PC-9 (cell line): ENCODE results near the gene RGS6. TPM values are rescaled to one million over a fixed set of nuclear protein-coding genes. Genes with fewer than 3 reads are reported as not detected.
"Not testable (repeated sequence)": the region's sequence is repeated elsewhere in the genome, so short reads cannot be mapped to it uniquely, and the experiment has no call there.

Experiments used
- BruUV-seq: library from RNA; stranded (reverse); fragments of 400-500 nt; replicated peaks from 2 replicates; lab custom pipeline; 2021; lab: Mats Ljungman, UMichigan
- CTCF ChIA-PET: fragments of 300-600 bp; sonication (Branson Sonifier 250); formaldehyde crosslinking; loops from one replicate; lab custom pipeline; 2022; ENCODE audit warnings: antibody characterized with exemption; lab: Charles Lee
- POLR2A ChIA-PET: fragments of 300-600 bp; sonication (Branson Sonifier 250); formaldehyde crosslinking; loops from one replicate; lab custom pipeline; 2022; ENCODE audit warnings: antibody characterized with exemption; ENCODE audit not compliant: unreplicated experiment; lab: Charles Lee
- DNase-seq, 2 experiments: peaks; one replicate each; pipeline versions ENCODE4 v3.0.0 to v3.0.0-alpha.2; 2015 to 2022; ENCODE audit warnings: mixed read lengths in 1 of 2
- H2AFZ ChIP-seq: fragments of 200-600 bp; sonication (generic); 2 replicates; pipeline ENCODE4 v1.8.1; 2017; ENCODE audit warnings: antibody characterized with exemption
- H3F3A ChIP-seq: fragments of 200-600 bp; sonication (generic); 2 replicates; pipeline ENCODE4 v1.8.1; 2017; ENCODE audit warnings: antibody characterized with exemption, mild to moderate bottlenecking, low read depth; ENCODE audit not compliant: insufficient read depth
- H3K27ac ChIP-seq: fragments of 200-600 bp; sonication (generic); 2 replicates; pipeline ENCODE4 v1.6.1; 2016; ENCODE audit warnings: mixed run types
- H3K27me3 ChIP-seq: fragments of 200-600 bp; sonication (generic); 2 replicates; pipeline ENCODE4 v1.6.1; 2016; ENCODE audit warnings: low read depth, mixed run types; ENCODE audit not compliant: insufficient read depth
- H3K36me3 ChIP-seq: fragments of 200-600 bp; sonication (generic); 2 replicates; pipeline ENCODE4 v1.6.1; 2016; ENCODE audit warnings: low read depth, mixed run types
- H3K4me1 ChIP-seq: fragments of 200-600 bp; sonication (generic); replicated peaks from 2 replicates; pipeline ENCODE4 v1.6.1; 2016; ENCODE audit warnings: mixed run types; ENCODE audit not compliant: insufficient read depth
- H3K4me2 ChIP-seq: fragments of 200-600 bp; sonication (generic); 2 replicates; pipeline ENCODE4 v1.6.1; 2017; ENCODE audit warnings: mixed run types
- H3K4me3 ChIP-seq: fragments of 200-600 bp; sonication (generic); 2 replicates; pipeline ENCODE4 v1.6.1; 2016; ENCODE audit warnings: mixed run types
- H3K79me2 ChIP-seq: fragments of 200-600 bp; sonication (generic); 2 replicates; pipeline ENCODE4 v1.6.1; 2017; ENCODE audit warnings: low read depth, mixed run types
- H3K9me2 ChIP-seq: fragments of 200-600 bp; sonication (generic); 2 replicates; pipeline ENCODE4 v1.8.1; 2017; ENCODE audit warnings: mild to moderate bottlenecking; ENCODE audit not compliant: insufficient read depth
- H3K9me3 ChIP-seq: fragments of 200-600 bp; sonication (generic); 2 replicates; pipeline ENCODE4 v1.8.1; 2016; ENCODE audit warnings: low read depth; ENCODE audit not compliant: insufficient read depth
- H4K20me1 ChIP-seq: fragments of 200-600 bp; sonication (generic); 2 replicates; pipeline ENCODE4 v1.8.1; 2017; ENCODE audit not compliant: insufficient read depth
- CTCF ChIP-seq: fragments of 200-600 bp; sonication (generic); conservative IDR thresholded peaks from 2 replicates; pipeline ENCODE4 v1.6.1; 2017; ENCODE audit warnings: mixed run types, antibody characterized with exemption, mild to moderate bottlenecking, moderate library complexity
- EZH2 ChIP-seq: fragments of 200-600 bp; sonication (generic); IDR thresholded peaks from 2 replicates; pipeline ENCODE4 v1.8.0; 2017; ENCODE audit warnings: antibody characterized with exemption, low read depth
- intact Hi-C: fragments of 100-400 bp; cut with micrococcal nuclease; formaldehyde crosslinking; loops from one replicate; pipeline ENCODE4 v1.10.0; 2022; ENCODE audit not compliant: unreplicated experiment
- total RNA-seq: library from RNA; stranded (reverse); gene quantifications from 2 replicates; pipeline ENCODE4 v1.2.3, GENCODE V29; 2021

RGS6 gene
- total RNA-seq, 1 experiment from 2014 or later = not detected

GRCh38 chr14:72472845-72473244, 540.6 kb downstream of the RGS6 start:
- intact Hi-C loops = no loop called here
- Histone ChIP-seq H4K20me1 (no peaks in the 10 kb centered on the region), H3F3A (no peaks in the 10 kb centered on the region), H3K4me3 (no peak overlapping the region), H3K79me2 (no peaks in the 10 kb centered on the region), H3K4me2 (no peak overlapping the region), H3K9me3 (no peaks in the 10 kb centered on the region), H2AFZ (no peak overlapping the region), H3K27ac (no peak overlapping the region), H3K27me3 (peaks cover 60% of the 10 kb centered on the region), H3K36me3 (no peaks in the 10 kb centered on the region), H3K9me2 (no peaks in the 10 kb centered on the region), H3K4me1 (no peaks in the 10 kb centered on the region)
- POLR2A ChIA-PET = no interaction called here
- CTCF ChIA-PET = no interaction called here
- no TSS peak for BruUV-seq
- no peak for DNase-seq
- TF ChIP-seq EZH2 (no peak), CTCF (peak; percentile 35; the same call in 1 of the 2 replicates)

- Histone ChIP-seq H3K4me1 (no peaks in the 10 kb centered on the region), H3K79me2 (no peaks in the 10 kb centered on the region), H3K9me3 (no peaks in the 10 kb centered on the region), H3K27me3 (peaks cover 63% of the 10 kb centered on the region), H3K4me3 (no peak overlapping the region), H3F3A (no peaks in the 10 kb centered on the region), H2AFZ (no peak overlapping the region), H3K27ac (no peak overlapping the region), H3K9me2 (no peaks in the 10 kb centered on the region), H3K36me3 (no peaks in the 10 kb centered on the region), H4K20me1 (no peaks in the 10 kb centered on the region), H3K4me2 (no peak overlapping the region)
- DNase-seq = no peak
- no peak for TF ChIP-seq EZH2
- TF ChIP-seq CTCF = no peak
- ChIA-PET CTCF (no interaction called here), POLR2A (no interaction called here)
- intact Hi-C loops = no loop called here
- BruUV-seq = no TSS peak
Measured at GRCh38 chr14:72476657-72477499, 544.6 kb downstream of the RGS6 start.

GRCh38 chr14:72477578-72477977, 545.3 kb downstream of the RGS6 start:
- H3K9me3 ChIP-seq, H3K9me2 ChIP-seq, DNase-seq, intact Hi-C loops, H3F3A ChIP-seq, CTCF ChIA-PET, H3K4me2 ChIP-seq, H2AFZ ChIP-seq, BruUV-seq, H3K4me3 ChIP-seq, H3K4me1 ChIP-seq, H3K36me3 ChIP-seq, H3K27ac ChIP-seq, H3K79me2 ChIP-seq, H4K20me1 ChIP-seq, POLR2A ChIA-PET: not testable (repeated sequence)
- H3K27me3 ChIP-seq = peaks cover 70% of the 10 kb centered on the region
